Measurements from ENCODE around the gene PCNT.

The PCNT gene

DNA sequence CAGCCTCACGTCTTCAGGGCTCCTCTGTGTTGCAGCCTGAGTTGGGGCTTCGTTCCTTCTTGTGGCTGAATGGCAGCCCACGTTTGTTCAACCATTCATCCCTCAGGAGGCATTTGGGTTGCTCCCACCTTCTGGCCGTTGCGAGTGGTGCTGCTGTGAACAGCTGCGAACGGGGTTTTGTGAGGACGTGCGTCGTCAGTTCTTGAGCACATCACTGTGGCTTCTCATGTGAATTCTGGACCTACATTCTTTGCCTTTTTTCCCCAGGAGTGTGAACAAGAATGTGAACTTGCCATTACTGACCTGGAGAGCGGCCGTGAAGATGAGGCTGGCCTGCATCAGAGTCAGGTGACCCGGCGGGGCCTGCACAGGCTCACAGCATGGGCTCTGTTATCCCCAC, 21.9 kb downstream of the PCNT start:
- Histone ChIP-seq H4K20me1 (ENCODE audit: insufficient read depth, low read length) (no peaks in the 10 kb centered on the region), H3K79me2 (ENCODE audit: low read length) (peaks cover 10% of the 10 kb centered on the region; the same call in 1 of the 2 replicates), H3K27me3 (ENCODE audit: low read depth, low read length) (no peaks in the 10 kb centered on the region), H3K27ac (ENCODE audit: low read length) (no peak overlapping the region), H3K4me3 (ENCODE audit: low read length) (no peak overlapping the region), H3K4me2 (ENCODE audit: low read length) (no peak overlapping the region), H3K9me3 (ENCODE audit: insufficient read depth, low read length) (no peaks in the 10 kb centered on the region), H3K9ac (ENCODE audit: low read length) (no peak overlapping the region), H3K4me1 (ENCODE audit: low read length) (no peaks in the 10 kb centered on the region), H3K36me3 (replicated peaks; ENCODE audit: low read depth, low read length) (peaks cover 9% of the 10 kb centered on the region), H2AFZ (ENCODE audit: low read depth, low read length) (no peak overlapping the region)
- TF ChIP-seq EZH2phosphoT487 (IDR thresholded peaks at IDR 0.05; ENCODE audit: low read depth): no peak
- TF ChIP-seq, protein P1, sequence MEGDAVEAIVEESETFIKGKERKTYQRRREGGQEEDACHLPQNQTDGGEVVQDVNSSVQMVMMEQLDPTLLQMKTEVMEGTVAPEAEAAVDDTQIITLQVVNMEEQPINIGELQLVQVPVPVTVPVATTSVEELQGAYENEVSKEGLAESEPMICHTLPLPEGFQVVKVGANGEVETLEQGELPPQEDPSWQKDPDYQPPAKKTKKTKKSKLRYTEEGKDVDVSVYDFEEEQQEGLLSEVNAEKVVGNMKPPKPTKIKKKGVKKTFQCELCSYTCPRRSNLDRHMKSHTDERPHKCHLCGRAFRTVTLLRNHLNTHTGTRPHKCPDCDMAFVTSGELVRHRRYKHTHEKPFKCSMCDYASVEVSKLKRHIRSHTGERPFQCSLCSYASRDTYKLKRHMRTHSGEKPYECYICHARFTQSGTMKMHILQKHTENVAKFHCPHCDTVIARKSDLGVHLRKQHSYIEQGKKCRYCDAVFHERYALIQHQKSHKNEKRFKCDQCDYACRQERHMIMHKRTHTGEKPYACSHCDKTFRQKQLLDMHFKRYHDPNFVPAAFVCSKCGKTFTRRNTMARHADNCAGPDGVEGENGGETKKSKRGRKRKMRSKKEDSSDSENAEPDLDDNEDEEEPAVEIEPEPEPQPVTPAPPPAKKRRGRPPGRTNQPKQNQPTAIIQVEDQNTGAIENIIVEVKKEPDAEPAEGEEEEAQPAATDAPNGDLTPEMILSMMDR (IDR thresholded peaks at IDR 0.05; ENCODE audit: low read depth, low read length): no peak

DNA sequence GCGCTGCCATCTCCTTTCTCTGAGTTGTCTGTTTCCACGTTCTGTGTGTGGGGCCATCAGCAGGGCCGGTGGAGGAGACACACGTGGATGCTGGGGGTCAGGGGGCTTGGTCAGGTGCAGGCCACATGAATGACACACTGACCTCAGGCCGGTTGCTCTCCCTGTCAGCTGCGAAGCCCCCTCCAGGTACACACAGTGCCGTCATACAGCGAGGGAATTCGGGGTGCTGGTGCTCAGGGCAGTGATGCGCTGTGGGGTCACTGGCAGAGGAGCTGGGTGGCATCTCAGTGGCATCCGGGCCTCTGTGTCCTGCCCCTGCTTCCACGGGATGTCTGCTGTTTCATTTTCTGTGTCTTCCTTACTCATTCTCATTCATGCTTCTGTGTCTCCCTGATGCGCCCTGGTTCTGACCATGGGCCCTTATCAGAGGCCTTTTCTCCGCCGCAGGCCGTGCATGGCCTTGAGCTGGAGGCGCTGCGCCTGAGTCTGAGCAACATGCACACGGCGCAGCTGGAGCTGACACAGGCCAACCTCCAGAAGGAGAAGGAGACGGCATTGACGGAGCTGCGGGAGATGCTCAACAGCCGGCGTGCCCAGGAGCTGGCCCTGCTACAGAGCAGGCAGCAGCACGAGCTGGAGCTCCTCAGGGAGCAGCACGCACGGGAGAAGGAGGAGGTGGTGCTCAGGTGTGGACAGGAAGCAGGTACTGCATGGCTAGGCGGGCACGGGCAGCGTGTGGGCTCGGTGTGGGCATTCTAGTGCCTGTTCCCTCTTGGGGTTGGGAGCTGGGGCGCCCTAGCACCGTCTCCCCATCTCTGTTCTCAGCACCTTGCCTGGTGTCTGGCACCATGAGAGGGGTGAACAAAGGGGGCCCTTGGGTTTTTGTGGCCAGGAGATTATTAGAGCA, 22.6 kb downstream of the PCNT start:
- H3K9ac ChIP-seq (ENCODE audit: low read length): no peak overlapping the region
- H3K4me2 ChIP-seq (ENCODE audit: low read length): no peak overlapping the region
- no peak overlapping the region for H3K27ac ChIP-seq (ENCODE audit: low read length)
- TF ChIP-seq, protein P1 (IDR thresholded peaks at IDR 0.05; ENCODE audit: low read depth, low read length): no peak
- no peak for TF ChIP-seq EZH2phosphoT487 (IDR thresholded peaks at IDR 0.05; ENCODE audit: low read depth)
- H3K79me2 ChIP-seq (ENCODE audit: low read length): peaks cover 8% of the 10 kb centered on the region; the same call in 1 of the 2 replicates
- no peaks in the 10 kb centered on the region for H3K27me3 ChIP-seq (ENCODE audit: low read depth, low read length)
- no peaks in the 10 kb centered on the region for H4K20me1 ChIP-seq (ENCODE audit: insufficient read depth, low read length)
- H3K9me3 ChIP-seq (ENCODE audit: insufficient read depth, low read length): no peaks in the 10 kb centered on the region
- no peak overlapping the region for H2AFZ ChIP-seq (ENCODE audit: low read depth, low read length)
- H3K36me3 ChIP-seq (replicated peaks; ENCODE audit: low read depth, low read length): peaks cover 9% of the 10 kb centered on the region
- no peaks in the 10 kb centered on the region for H3K4me1 ChIP-seq (ENCODE audit: low read length)
- H3K4me3 ChIP-seq (ENCODE audit: low read length): no peak overlapping the region

DNA sequence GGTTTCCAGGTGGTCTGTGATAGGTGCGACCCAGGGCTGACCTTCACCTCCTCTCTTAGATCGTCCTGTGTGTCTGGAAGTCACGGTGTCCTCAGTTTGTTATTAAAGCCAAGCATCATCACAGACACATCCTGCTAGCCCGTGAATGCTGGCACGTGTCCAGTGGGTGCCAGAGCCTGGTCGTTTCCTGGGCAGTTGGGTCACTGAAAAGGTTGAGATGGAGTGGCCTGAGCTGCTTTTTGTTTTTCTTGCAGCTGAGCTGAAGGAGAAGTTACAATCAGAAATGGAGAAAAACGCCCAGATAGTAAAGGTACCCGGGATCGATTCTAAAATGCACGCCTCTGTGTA, 23.2 kb downstream of the PCNT start:
- no peaks in the 10 kb centered on the region for H3K4me1 ChIP-seq (ENCODE audit: low read length)
- H3K9me3 ChIP-seq (ENCODE audit: insufficient read depth, low read length): no peaks in the 10 kb centered on the region
- no peaks in the 10 kb centered on the region for H3K27me3 ChIP-seq (ENCODE audit: low read depth, low read length)
- no peak overlapping the region for H3K4me3 ChIP-seq (ENCODE audit: low read length)
- H3K79me2 ChIP-seq (ENCODE audit: low read length): peaks cover 8% of the 10 kb centered on the region; the same call in 1 of the 2 replicates
- H2AFZ ChIP-seq (ENCODE audit: low read depth, low read length): no peak overlapping the region
- no peak overlapping the region for H3K4me2 ChIP-seq (ENCODE audit: low read length)
- peaks cover 9% of the 10 kb centered on the region for H3K36me3 ChIP-seq (replicated peaks; ENCODE audit: low read depth, low read length)
- no peak for TF ChIP-seq EZH2phosphoT487 (IDR thresholded peaks at IDR 0.05; ENCODE audit: low read depth)
- TF ChIP-seq, protein P1 (IDR thresholded peaks at IDR 0.05; ENCODE audit: low read depth, low read length): no peak
- no peak overlapping the region for H3K27ac ChIP-seq (ENCODE audit: low read length)
- H4K20me1 ChIP-seq (ENCODE audit: insufficient read depth, low read length): no peaks in the 10 kb centered on the region
- no peak overlapping the region for H3K9ac ChIP-seq (ENCODE audit: low read length)

DNA sequence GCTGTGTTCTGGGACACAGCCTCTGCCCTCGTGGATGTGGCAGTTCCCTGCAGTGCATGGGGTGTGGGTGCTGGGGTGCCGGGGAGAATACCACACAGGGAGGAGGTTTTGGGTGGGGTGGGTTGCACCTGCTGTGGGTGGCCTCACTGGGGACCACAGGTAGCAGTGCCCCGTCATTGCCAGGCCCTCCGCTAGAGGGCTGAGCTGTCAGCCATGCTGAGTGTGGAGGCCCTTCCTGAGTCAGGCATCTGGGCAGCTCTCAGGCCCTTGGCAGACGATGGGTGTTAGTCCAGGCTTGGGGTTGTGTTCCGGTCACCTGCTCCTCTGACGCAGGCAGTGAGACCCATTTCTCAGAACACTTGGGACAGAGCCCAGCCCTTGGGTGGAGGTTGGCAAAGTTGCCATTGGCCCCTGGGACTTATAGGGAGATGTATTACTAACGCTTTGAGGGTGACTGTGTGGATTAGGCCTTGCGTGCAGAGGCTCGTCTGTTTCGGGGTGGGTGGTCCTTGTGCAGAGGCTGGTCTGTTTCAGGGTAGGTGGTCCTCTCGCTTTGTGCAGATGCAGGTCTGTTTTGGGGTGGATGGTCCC, 23.9 kb downstream of the PCNT start:
- peaks cover 10% of the 10 kb centered on the region for H3K36me3 ChIP-seq (replicated peaks; ENCODE audit: low read depth, low read length)
- no peak overlapping the region for H3K27ac ChIP-seq (ENCODE audit: low read length)
- H3K9ac ChIP-seq (ENCODE audit: low read length): no peak overlapping the region
- no peaks in the 10 kb centered on the region for H3K27me3 ChIP-seq (ENCODE audit: low read depth, low read length)
- H3K4me3 ChIP-seq (ENCODE audit: low read length): no peak overlapping the region
- H3K4me2 ChIP-seq (ENCODE audit: low read length): no peak overlapping the region
- H2AFZ ChIP-seq (ENCODE audit: low read depth, low read length): no peak overlapping the region
- H3K4me1 ChIP-seq (ENCODE audit: low read length): no peaks in the 10 kb centered on the region
- no peak for TF ChIP-seq EZH2phosphoT487 (IDR thresholded peaks at IDR 0.05; ENCODE audit: low read depth)
- TF ChIP-seq, protein P1 (IDR thresholded peaks at IDR 0.05; ENCODE audit: low read depth, low read length): peak; percentile 39; the same call in 1 of the 2 replicates
- H3K79me2 ChIP-seq (ENCODE audit: low read length): peaks cover 8% of the 10 kb centered on the region; the same call in 1 of the 2 replicates
- no peaks in the 10 kb centered on the region; the same call in 1 of the 2 replicates for H4K20me1 ChIP-seq (ENCODE audit: insufficient read depth, low read length)
- H3K9me3 ChIP-seq (ENCODE audit: insufficient read depth, low read length): no peaks in the 10 kb centered on the region

Measured in OCI-LY3 (cell line).